ENCODE results near the gene MGAT4A.

DNA sequence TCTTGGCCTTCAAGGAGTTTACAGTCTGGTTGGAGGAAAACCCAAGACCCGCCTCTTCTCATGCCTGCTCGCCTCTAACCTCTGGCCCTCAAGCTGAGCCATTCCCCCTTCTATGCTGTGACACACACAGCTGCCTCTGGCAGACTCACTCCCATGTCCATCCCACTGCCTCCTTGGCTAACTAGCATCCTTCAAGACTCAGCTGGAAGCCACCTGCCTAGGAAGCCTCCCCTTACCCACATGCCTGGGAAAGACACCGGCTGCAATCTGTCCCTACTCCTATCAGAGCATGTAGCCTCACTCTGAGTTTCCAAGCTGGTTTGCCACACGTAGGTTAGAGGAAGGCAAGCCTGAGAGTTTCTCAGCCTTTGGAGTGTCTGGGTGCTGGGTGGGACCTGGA lies 6.9 kb upstream of the MGAT4A start:
- TF ChIP-seq, protein P1, sequence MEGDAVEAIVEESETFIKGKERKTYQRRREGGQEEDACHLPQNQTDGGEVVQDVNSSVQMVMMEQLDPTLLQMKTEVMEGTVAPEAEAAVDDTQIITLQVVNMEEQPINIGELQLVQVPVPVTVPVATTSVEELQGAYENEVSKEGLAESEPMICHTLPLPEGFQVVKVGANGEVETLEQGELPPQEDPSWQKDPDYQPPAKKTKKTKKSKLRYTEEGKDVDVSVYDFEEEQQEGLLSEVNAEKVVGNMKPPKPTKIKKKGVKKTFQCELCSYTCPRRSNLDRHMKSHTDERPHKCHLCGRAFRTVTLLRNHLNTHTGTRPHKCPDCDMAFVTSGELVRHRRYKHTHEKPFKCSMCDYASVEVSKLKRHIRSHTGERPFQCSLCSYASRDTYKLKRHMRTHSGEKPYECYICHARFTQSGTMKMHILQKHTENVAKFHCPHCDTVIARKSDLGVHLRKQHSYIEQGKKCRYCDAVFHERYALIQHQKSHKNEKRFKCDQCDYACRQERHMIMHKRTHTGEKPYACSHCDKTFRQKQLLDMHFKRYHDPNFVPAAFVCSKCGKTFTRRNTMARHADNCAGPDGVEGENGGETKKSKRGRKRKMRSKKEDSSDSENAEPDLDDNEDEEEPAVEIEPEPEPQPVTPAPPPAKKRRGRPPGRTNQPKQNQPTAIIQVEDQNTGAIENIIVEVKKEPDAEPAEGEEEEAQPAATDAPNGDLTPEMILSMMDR (IDR thresholded peaks at IDR 0.05), result no peak
- no peak for TF ChIP-seq POLR2A (IDR thresholded peaks at IDR 0.05)

Measured in testis (tissue), 2 donors.